ENCODE data around the gene NMNAT3.

Gene NMNAT3

GRCh38 chr3:139674571-139675260 lies 3.1 kb downstream of the NMNAT3 start:
- DNase-seq (ENCODE audit: low spot score) = no peak

- DNase-seq (ENCODE audit: low spot score) = no peak
Observed at GRCh38 chr3:139672884-139673283, 4.9 kb downstream of the NMNAT3 start.

GRCh38 chr3:139671863-139672646 lies 5.7 kb downstream of the NMNAT3 start:
- DNase-seq (ENCODE audit: low spot score) = no peak

- no peak for DNase-seq (ENCODE audit: low spot score)
Observed at GRCh38 chr3:139671107-139671506, 6.7 kb downstream of the NMNAT3 start.

GRCh38 chr3:139670196-139670595 lies 7.6 kb downstream of the NMNAT3 start:
- no peak for DNase-seq (ENCODE audit: low spot score)

GRCh38 chr3:139668332-139668731 lies 9.4 kb downstream of the NMNAT3 start:
- DNase-seq (ENCODE audit: low spot score) = no peak

GRCh38 chr3:139664958-139665357 lies 12.8 kb downstream of the NMNAT3 start:
- DNase-seq (ENCODE audit: low spot score) = no peak

- no peak for DNase-seq (ENCODE audit: low spot score)
Observed at GRCh38 chr3:139660269-139660668, 17.5 kb downstream of the NMNAT3 start.

GRCh38 chr3:139659511-139659910 lies 18.3 kb downstream of the NMNAT3 start:
- DNase-seq (ENCODE audit: low spot score) = no peak

- no peak for DNase-seq (ENCODE audit: low spot score)
Observed at GRCh38 chr3:139657936-139658335, 19.8 kb downstream of the NMNAT3 start.

GRCh38 chr3:139657434-139657833 lies 20.3 kb downstream of the NMNAT3 start:
- no peak for DNase-seq (ENCODE audit: low spot score)

- no peak for DNase-seq (ENCODE audit: low spot score)
Observed at GRCh38 chr3:139655909-139656595, 21.7 kb downstream of the NMNAT3 start.

GRCh38 chr3:139654637-139655365 lies 23.0 kb downstream of the NMNAT3 start:
- no peak for DNase-seq (ENCODE audit: low spot score)

- no peak for DNase-seq (ENCODE audit: low spot score)
Observed at GRCh38 chr3:139653582-139653981, 24.2 kb downstream of the NMNAT3 start.

GRCh38 chr3:139652561-139652960 lies 25.2 kb downstream of the NMNAT3 start:
- no peak for DNase-seq (ENCODE audit: low spot score)

GRCh38 chr3:139647866-139648435 lies 29.8 kb downstream of the NMNAT3 start:
- no peak for DNase-seq (ENCODE audit: low spot score)

- no peak for DNase-seq (ENCODE audit: low spot score)
Observed at GRCh38 chr3:139646512-139646911, 31.3 kb downstream of the NMNAT3 start.

GRCh38 chr3:139642996-139643395 lies 34.8 kb downstream of the NMNAT3 start:
- no peak for DNase-seq (ENCODE audit: low spot score)

GRCh38 chr3:139640456-139640855 lies 37.3 kb downstream of the NMNAT3 start:
- no peak for DNase-seq (ENCODE audit: low spot score)

GRCh38 chr3:139639662-139640061 lies 38.1 kb downstream of the NMNAT3 start:
- no peak for DNase-seq (ENCODE audit: low spot score)

GRCh38 chr3:139638518-139638917 lies 39.3 kb downstream of the NMNAT3 start:
- DNase-seq (ENCODE audit: low spot score) = no peak

- DNase-seq (ENCODE audit: low spot score) = no peak
Observed at GRCh38 chr3:139636511-139636910, 41.3 kb downstream of the NMNAT3 start.
